ENCODE measurements around the gene NRG2. TPM values are rescaled to one million over a fixed set of nuclear protein-coding genes. Genes with fewer than 3 reads are reported as not detected.

Gene NRG2
- polyA plus RNA-seq, 1 experiment: not detected

- ChIA-PET CTCF (interaction anchor here (7.5 kb wide), 1 partner anchor 186 kb away, joined by 123 read pairs; no protein-coding TSS in a partner anchor), POLR2A (no interaction called here)
Observed at GRCh38 chr5:139974661-139975060, 68.4 kb downstream of the NRG2 start.

GRCh38 chr5:139971202-139971725, 71.8 kb downstream of the NRG2 start:
- ChIA-PET CTCF (interaction anchor here (1.7 to 7.6 kb wide), 4 partner anchors 12 to 182 kb away, joined by 4 to 123 read pairs (median 70); no protein-coding TSS in a partner anchor), POLR2A (no interaction called here)
- no peak for TF ChIP-seq CTCF (IDR thresholded peaks at IDR 0.05; ENCODE audit: insufficient read depth, low read depth, low read length)
- Histone ChIP-seq H3K36me3 (ENCODE audit: control insufficient read depth, insufficient read depth, low read length) (no peaks in the 10 kb centered on the region), H3K4me3 (ENCODE audit: low read depth, low read length) (no peak overlapping the region), H3K27me3 (ENCODE audit: control insufficient read depth, insufficient read depth, low read length) (peaks cover 10% of the 10 kb centered on the region)
- no peak for DNase-seq (ENCODE audit: low read depth)

More at GRCh38 chr5:139974661-139975060, 68.4 kb downstream of the NRG2 start:
- peaks cover 9% of the 10 kb centered on the region for H3K27me3 ChIP-seq (ENCODE audit: control insufficient read depth, insufficient read depth, low read length)
- no peak for DNase-seq (ENCODE audit: low read depth)
- no peak for TF ChIP-seq CTCF (IDR thresholded peaks at IDR 0.05; ENCODE audit: insufficient read depth, low read depth, low read length)
- H3K4me3 ChIP-seq (ENCODE audit: low read depth, low read length): no peak overlapping the region
- no peaks in the 10 kb centered on the region for H3K36me3 ChIP-seq (ENCODE audit: control insufficient read depth, insufficient read depth, low read length)

DNA sequence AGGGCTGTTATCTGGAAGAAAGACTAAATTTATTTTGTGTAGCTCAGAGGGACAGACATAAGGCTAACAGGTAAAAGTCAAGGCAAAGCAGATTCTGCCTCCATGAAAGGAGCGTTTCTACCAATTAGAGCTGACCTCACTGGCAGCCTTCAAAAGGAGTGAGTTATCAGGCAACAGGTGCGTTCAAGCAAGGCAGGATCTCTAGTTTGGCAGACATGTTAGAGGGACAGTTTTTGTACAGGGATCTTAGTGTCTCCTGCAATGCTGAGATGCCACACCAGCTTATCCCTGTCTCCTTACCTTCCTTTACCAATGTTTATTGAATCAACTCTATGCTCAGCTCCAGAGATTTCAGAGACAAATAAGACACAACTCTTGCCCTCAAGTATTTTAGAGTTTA, 73.8 kb downstream of the NRG2 start:
- H3K4me3 ChIP-seq (ENCODE audit: low read depth, low read length): no peak overlapping the region
- TF ChIP-seq CTCF (IDR thresholded peaks at IDR 0.05; ENCODE audit: insufficient read depth, low read depth, low read length): no peak
- H3K36me3 ChIP-seq (ENCODE audit: control insufficient read depth, insufficient read depth, low read length): no peaks in the 10 kb centered on the region
- no peak for DNase-seq (ENCODE audit: low read depth)
- ChIA-PET CTCF (interaction anchor here (0.8 to 7.6 kb wide), 25 partner anchors 12 to 339 kb away, joined by 3 to 123 read pairs (median 4); partner anchors contain the start of gene PSD2), POLR2A (no interaction called here)
- peaks cover 16% of the 10 kb centered on the region for H3K27me3 ChIP-seq (ENCODE audit: control insufficient read depth, insufficient read depth, low read length)

DNA sequence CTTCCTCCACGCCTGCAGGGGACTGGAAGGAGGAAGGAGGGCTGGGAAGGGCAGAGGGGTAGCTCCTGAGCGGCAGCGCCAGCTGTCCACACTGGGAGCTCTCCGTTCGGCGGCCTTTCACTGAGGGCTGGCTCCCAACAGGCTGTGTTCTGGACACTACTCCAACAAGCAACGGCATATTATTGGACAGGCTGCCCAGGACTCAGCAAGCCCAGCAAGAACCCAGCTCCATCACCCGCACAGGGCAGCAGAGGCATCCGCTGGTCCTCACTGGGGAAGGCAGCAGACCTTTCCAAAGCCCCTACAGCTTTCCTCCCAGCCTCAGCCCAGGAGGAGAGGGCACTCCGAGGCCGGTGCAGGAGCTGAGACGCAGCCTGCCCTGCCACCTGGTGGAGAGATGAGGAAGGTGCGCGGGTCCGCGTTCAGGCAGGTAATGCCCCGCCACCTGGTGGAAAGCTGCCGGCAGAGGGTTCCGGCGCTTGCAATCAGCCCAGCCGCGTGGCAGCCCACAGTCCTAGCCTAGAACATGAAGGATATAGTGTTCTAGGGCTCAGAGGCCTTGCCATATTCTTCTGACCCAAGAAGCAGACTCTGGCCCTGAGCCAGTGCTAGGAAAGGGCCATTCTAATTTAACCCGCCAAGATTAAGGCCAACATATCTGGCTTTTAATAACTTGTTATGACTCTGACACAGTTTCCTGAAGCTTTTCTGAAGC, 74.4 kb downstream of the NRG2 start:
- peaks cover 16% of the 10 kb centered on the region for H3K27me3 ChIP-seq (ENCODE audit: control insufficient read depth, insufficient read depth, low read length)
- no peak for DNase-seq (ENCODE audit: low read depth)
- no peak overlapping the region for H3K4me3 ChIP-seq (ENCODE audit: low read depth, low read length)
- H3K36me3 ChIP-seq (ENCODE audit: control insufficient read depth, insufficient read depth, low read length): no peaks in the 10 kb centered on the region
- POLR2A ChIA-PET: no interaction called here
- peak; percentile 99 for TF ChIP-seq CTCF (IDR thresholded peaks at IDR 0.05; ENCODE audit: insufficient read depth, low read depth, low read length)
- CTCF ChIA-PET: interaction anchor here (0.7 to 7.6 kb wide), 30 partner anchors 11 to 338 kb away, joined by 3 to 123 read pairs (median 4); partner anchors contain the start of gene PSD2

GRCh38 chr5:139967353-139967752, 75.7 kb downstream of the NRG2 start:
- TF ChIP-seq CTCF (IDR thresholded peaks at IDR 0.05; ENCODE audit: insufficient read depth, low read depth, low read length): no peak
- CTCF ChIA-PET: interaction anchor here (0.9 to 7.6 kb wide), 7 partner anchors 10 to 202 kb away, joined by 3 to 123 read pairs (median 10); no protein-coding TSS in a partner anchor
- Histone ChIP-seq H3K4me3 (ENCODE audit: low read depth, low read length) (no peak overlapping the region), H3K27me3 (ENCODE audit: control insufficient read depth, insufficient read depth, low read length) (peaks cover 20% of the 10 kb centered on the region), H3K36me3 (ENCODE audit: control insufficient read depth, insufficient read depth, low read length) (no peaks in the 10 kb centered on the region)
- no peak for DNase-seq (ENCODE audit: low read depth)
- POLR2A ChIA-PET: no interaction called here

Measured in BJ (cell line).